Pancreas (tissue), 10 donors: ENCODE measurements around the gene SPATA2. TPM values are rescaled to one million over a fixed set of nuclear protein-coding genes. Genes with fewer than 3 reads are reported as not detected.

ENCODE experiments used
- ATAC-seq, 4 donors: fragments of 200-7000 bp; cut with Tn5 transposase; one replicate each; pipeline versions ENCODE4 v1.8.0 to v1.9.1; 2020; ENCODE audit warnings: mild to moderate bottlenecking in 4 of 4, moderate library complexity in 4 of 4
- DNase-seq, 6 donors: peaks; one replicate each; pipeline ENCODE4 v3.0.0-alpha.2; 2020
- FAIRE-seq: peaks from 2 replicates; lab custom pipeline; 2012; peaks lifted over from hg19 to GRCh38; lab: Jason Lieb, UNC
- H3K27ac ChIP-seq, 4 donors: fragments of 200-600 bp; sonication (generic); 1 replicate in 3 of 4; 2 replicates in 1 of 4; pipeline versions ENCODE4 v1.5.0 to v1.8.0; 2020
- H3K27me3 ChIP-seq, 4 donors: fragments of 200-600 bp; one replicate each; pipeline ENCODE4 v1.8.0; 2021
- H3K36me3 ChIP-seq, 3 donors: fragments of 200-600 bp; sonication (generic) in 1 of 3; one replicate each; pipeline versions ENCODE4 v1.5.0 to v1.8.0; 2020 to 2021
- H3K4me1 ChIP-seq, 3 donors: fragments of 200-600 bp; one replicate each; pipeline ENCODE4 v1.8.0; 2021
- H3K4me3 ChIP-seq, 4 donors: fragments of 200-600 bp; sonication (generic) in 2 of 4; one replicate each; pipeline versions ENCODE4 v1.5.0 to v1.8.0; 2020 to 2021
- H3K9me3 ChIP-seq, 4 donors: fragments of 200-600 bp; one replicate each; pipeline ENCODE4 v1.8.0; 2021
- CTCF ChIP-seq, 4 donors: fragments of 200-600 bp; sonication (generic) in 3 of 4; IDR thresholded peaks; one replicate each; pipeline versions ENCODE4 v1.5.0 to v1.8.0; 2021; ENCODE audit warnings: antibody characterized with exemption in 4 of 4
- WGBS, 2 donors: extraction: QIAGEN DNeasy Blood & Tissue Kit; methylation state at CpG; one replicate each; pipeline ENCODE4 v1.1.7; 2013; 5-methylcytosine and 5-hydroxymethylcytosine counted together
- intact Hi-C, 3 donors: fragments of 100-400 bp; cut with DNase I; formaldehyde crosslinking; loops; one replicate each; pipeline versions ENCODE4 v1.11.1 to v1.14.2; 2022
- polyA plus RNA-seq, 2 donors: library from polyadenylated mRNA; stranded (reverse); fragments of 200-250 nt; gene quantifications; one replicate each; pipeline ENCODE4 v1.2.3, GENCODE V29; 2013
- total RNA-seq, 6 donors: library from RNA; stranded (reverse); fragmentation: NEBNext Ultra II Directional in 4 of 6; extraction: Animal tissue kit (Norgen Biotek cat#: 25700) in 4 of 6; gene quantifications; one replicate each; pipeline versions ENCODE4 v1.2.1 to v1.2.4, GENCODE V29; 2021 to 2023
- donor health status: healthy with polysubstance abuse.
- donor health status: DM: no; HTN: no; CAD: no; lungs with moderate emphysema.
- donor health status: DM: no; HTN: no; CAD: no.
- donor health status: control.
- donor health status: control.
- donor health status: Bipolar disorder and iron deficiency.
- donor health status: DM: yes; HTN: yes; CAD: no.
- donor health status: DM: no; HTN: no; CAD: no.
- donor health status: DM: no; HTN: no; CAD: no.
- donor health status: DM: yes; HTN: yes; CAD: no.

Gene SPATA2
- total and polyA plus RNA-seq, 8 donors: 3.9 to 7.0 (median 4.6) TPM

- Histone ChIP-seq H3K27me3 (no peaks in the 10 kb centered on the region), H3K4me1 (no peaks in the 10 kb centered on the region), H3K36me3 (no peaks in the 10 kb centered on the region), H3K9me3 (no peaks in the 10 kb centered on the region), H3K4me3 (no peak overlapping the region), H3K27ac (no peak overlapping the region)
- no peak for TF ChIP-seq CTCF (IDR thresholded peaks at IDR 0.05)
- no peak for DNase-seq
- intact Hi-C loops: no loop called here
- ATAC-seq: no peak
- no peak for FAIRE-seq
Measured at GRCh38 chr20:49859807-49860206, 55.5 kb downstream of the SPATA2 start.

GRCh38 chr20:49859011-49859410 lies 56.3 kb downstream of the SPATA2 start:
- ATAC-seq: no peak
- no peak for TF ChIP-seq CTCF (IDR thresholded peaks at IDR 0.05)
- Histone ChIP-seq H3K4me1 (no peaks in the 10 kb centered on the region), H3K27ac (no peak overlapping the region), H3K9me3 (no peaks in the 10 kb centered on the region), H3K4me3 (no peak overlapping the region), H3K27me3 (no peaks in the 10 kb centered on the region), H3K36me3 (no peaks in the 10 kb centered on the region)
- intact Hi-C loops: no loop called here
- DNase-seq: no peak
- FAIRE-seq: no peak
- WGBS, 2 donors: 79 to 86% methylated on average over 6 of the region's 6 CpGs

GRCh38 chr20:49858076-49858585 lies 57.2 kb downstream of the SPATA2 start:
- no peak overlapping the region for H3K27ac ChIP-seq
- DNase-seq (no peak), FAIRE-seq (no peak), ATAC-seq (no peak)
- H3K4me3 ChIP-seq: no peak overlapping the region
- no peaks in the 10 kb centered on the region for H3K27me3 ChIP-seq
- TF ChIP-seq CTCF (IDR thresholded peaks at IDR 0.05): no peak
- H3K4me1 ChIP-seq: no peaks in the 10 kb centered on the region
- no peaks in the 10 kb centered on the region for H3K9me3 ChIP-seq
- H3K36me3 ChIP-seq: no peaks in the 10 kb centered on the region
- WGBS, 2 donors: 93 to 97% methylated on average over 2 of the region's 2 CpGs
- intact Hi-C loops: no loop called here

GRCh38 chr20:49856904-49857303 lies 58.4 kb downstream of the SPATA2 start:
- Histone ChIP-seq H3K4me3 (no peak overlapping the region), H3K27ac (no peak overlapping the region), H3K4me1 (no peaks in the 10 kb centered on the region), H3K9me3 (no peaks in the 10 kb centered on the region), H3K36me3 (no peaks in the 10 kb centered on the region), H3K27me3 (no peaks in the 10 kb centered on the region)
- no peak for FAIRE-seq
- no peak for TF ChIP-seq CTCF (IDR thresholded peaks at IDR 0.05)
- intact Hi-C loops: no loop called here
- no peak for DNase-seq
- ATAC-seq: no peak
- WGBS, 2 donors: 97 to 99% methylated on average over 3 of the region's 3 CpGs

- no peak for FAIRE-seq
- 74 to 82% methylated on average over 9 to 10 of the region's 10 CpGs for WGBS, 2 donors
- ATAC-seq: no peak
- H3K9me3 ChIP-seq: no peaks in the 10 kb centered on the region
- H3K4me1 ChIP-seq: no peaks in the 10 kb centered on the region
- no peak overlapping the region for H3K27ac ChIP-seq
- no peaks in the 10 kb centered on the region for H3K36me3 ChIP-seq
- H3K4me3 ChIP-seq: no peak overlapping the region
- no peak for DNase-seq
- H3K27me3 ChIP-seq: no peaks in the 10 kb centered on the region
- TF ChIP-seq CTCF (IDR thresholded peaks at IDR 0.05): no peak
- intact Hi-C loops: no loop called here
Measured at GRCh38 chr20:49854190-49854875, 61.0 kb downstream of the SPATA2 start.
